ENCODE measurements around the gene KAZN.

KAZN gene

DNA sequence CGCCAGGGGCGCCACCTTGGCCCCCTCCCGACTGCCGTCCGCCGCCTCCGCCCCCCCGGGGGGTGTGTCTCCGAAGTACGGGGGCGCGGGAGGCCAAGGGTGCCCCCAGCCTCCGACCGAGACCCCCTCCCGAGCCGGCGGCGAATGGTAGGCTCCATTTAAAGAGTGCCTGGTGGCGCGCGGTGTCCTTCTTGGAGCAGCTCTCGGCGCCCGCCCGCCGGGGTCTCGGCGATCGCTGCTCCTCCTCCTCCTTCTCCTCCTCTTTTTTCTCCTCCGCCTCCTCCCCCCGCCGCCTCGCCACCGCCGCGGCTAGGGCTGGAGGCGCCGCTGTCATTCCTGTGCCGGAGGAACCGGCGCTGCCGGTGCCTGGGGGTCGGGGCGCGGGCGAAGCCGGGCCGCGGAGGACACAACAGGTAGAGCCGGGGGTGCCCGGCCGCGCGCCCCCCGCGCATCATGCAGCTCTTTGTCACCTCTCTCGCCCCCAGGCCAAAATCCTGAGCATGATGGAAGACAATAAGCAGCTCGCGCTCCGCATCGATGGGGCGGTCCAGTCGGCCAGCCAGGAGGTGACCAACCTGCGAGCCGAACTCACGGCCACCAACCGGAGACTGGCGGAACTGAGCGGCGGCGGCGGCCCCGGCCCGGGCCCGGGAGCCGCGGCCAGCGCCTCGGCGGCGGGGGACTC lies at the start of gene KAZN:
Gene KAZN, plus strand, starts transcription at position 188 of the 685 bp plus-strand sequence.
- no peak for TF ChIP-seq ESRRG (CRISPR knock-in tag; IDR thresholded peaks at IDR 0.05)
- TF ChIP-seq CSDC2 (CRISPR knock-in tag; IDR thresholded peaks at IDR 0.05): no peak
- TF ChIP-seq GLIS3 (CRISPR knock-in tag; IDR thresholded peaks at IDR 0.05): no peak
- TF ChIP-seq PPARA (CRISPR knock-in tag; IDR thresholded peaks at IDR 0.05; ENCODE audit: borderline replicate concordance): no peak
- no peak for TF ChIP-seq ZFP3 (CRISPR knock-in tag; IDR thresholded peaks at IDR 0.05)
- TF ChIP-seq SNAI2 (CRISPR knock-in tag; IDR thresholded peaks at IDR 0.05): no peak
- TF ChIP-seq OSR1 (CRISPR knock-in tag; IDR thresholded peaks at IDR 0.05): no peak
- TF ChIP-seq, protein P1, sequence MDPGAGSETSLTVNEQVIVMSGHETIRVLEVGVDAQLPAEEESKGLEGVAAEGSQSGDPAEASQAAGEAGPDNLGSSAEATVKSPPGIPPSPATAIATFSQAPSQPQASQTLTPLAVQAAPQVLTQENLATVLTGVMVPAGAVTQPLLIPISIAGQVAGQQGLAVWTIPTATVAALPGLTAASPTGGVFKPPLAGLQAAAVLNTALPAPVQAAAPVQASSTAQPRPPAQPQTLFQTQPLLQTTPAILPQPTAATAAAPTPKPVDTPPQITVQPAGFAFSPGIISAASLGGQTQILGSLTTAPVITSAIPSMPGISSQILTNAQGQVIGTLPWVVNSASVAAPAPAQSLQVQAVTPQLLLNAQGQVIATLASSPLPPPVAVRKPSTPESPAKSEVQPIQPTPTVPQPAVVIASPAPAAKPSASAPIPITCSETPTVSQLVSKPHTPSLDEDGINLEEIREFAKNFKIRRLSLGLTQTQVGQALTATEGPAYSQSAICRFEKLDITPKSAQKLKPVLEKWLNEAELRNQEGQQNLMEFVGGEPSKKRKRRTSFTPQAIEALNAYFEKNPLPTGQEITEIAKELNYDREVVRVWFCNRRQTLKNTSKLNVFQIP (CRISPR knock-in tag; IDR thresholded peaks at IDR 0.05; ENCODE audit: borderline replicate concordance, low read depth): no peak
- TF ChIP-seq BACH2 (CRISPR knock-in tag; IDR thresholded peaks at IDR 0.05; ENCODE audit: borderline replicate concordance): no peak
- TF ChIP-seq ARNTL (CRISPR knock-in tag; IDR thresholded peaks at IDR 0.05; ENCODE audit: borderline replicate concordance, low read depth): no peak
- TF ChIP-seq ISL1 (CRISPR knock-in tag; IDR thresholded peaks at IDR 0.05): no peak
- no peak for TF ChIP-seq ZC3H10 (CRISPR knock-in tag; IDR thresholded peaks at IDR 0.05)
- TF ChIP-seq ZNF70 (CRISPR knock-in tag; IDR thresholded peaks at IDR 0.05): no peak
- no peak for TF ChIP-seq ZFP30 (CRISPR knock-in tag; IDR thresholded peaks at IDR 0.05)
- TF ChIP-seq, protein P2, sequence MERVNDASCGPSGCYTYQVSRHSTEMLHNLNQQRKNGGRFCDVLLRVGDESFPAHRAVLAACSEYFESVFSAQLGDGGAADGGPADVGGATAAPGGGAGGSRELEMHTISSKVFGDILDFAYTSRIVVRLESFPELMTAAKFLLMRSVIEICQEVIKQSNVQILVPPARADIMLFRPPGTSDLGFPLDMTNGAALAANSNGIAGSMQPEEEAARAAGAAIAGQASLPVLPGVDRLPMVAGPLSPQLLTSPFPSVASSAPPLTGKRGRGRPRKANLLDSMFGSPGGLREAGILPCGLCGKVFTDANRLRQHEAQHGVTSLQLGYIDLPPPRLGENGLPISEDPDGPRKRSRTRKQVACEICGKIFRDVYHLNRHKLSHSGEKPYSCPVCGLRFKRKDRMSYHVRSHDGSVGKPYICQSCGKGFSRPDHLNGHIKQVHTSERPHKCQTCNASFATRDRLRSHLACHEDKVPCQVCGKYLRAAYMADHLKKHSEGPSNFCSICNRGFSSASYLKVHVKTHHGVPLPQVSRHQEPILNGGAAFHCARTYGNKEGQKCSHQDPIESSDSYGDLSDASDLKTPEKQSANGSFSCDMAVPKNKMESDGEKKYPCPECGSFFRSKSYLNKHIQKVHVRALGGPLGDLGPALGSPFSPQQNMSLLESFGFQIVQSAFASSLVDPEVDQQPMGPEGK (CRISPR knock-in tag; IDR thresholded peaks at IDR 0.05; ENCODE audit: borderline replicate concordance): no peak
- TF ChIP-seq, protein P3, sequence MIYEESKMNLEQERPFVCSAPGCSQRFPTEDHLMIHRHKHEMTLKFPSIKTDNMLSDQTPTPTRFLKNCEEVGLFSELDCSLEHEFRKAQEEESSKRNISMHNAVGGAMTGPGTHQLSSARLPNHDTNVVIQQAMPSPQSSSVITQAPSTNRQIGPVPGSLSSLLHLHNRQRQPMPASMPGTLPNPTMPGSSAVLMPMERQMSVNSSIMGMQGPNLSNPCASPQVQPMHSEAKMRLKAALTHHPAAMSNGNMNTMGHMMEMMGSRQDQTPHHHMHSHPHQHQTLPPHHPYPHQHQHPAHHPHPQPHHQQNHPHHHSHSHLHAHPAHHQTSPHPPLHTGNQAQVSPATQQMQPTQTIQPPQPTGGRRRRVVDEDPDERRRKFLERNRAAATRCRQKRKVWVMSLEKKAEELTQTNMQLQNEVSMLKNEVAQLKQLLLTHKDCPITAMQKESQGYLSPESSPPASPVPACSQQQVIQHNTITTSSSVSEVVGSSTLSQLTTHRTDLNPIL (CRISPR knock-in tag; IDR thresholded peaks at IDR 0.05; ENCODE audit: low read depth): no peak
- no peak for TF ChIP-seq ZNF565 (CRISPR knock-in tag; conservative IDR thresholded peaks at IDR 0.05; ENCODE audit: low read depth)
- TF ChIP-seq RARB (CRISPR knock-in tag; IDR thresholded peaks at IDR 0.05): no peak
- TF ChIP-seq TCF4 (CRISPR knock-in tag; IDR thresholded peaks at IDR 0.05; ENCODE audit: borderline replicate concordance): no peak

DNA sequence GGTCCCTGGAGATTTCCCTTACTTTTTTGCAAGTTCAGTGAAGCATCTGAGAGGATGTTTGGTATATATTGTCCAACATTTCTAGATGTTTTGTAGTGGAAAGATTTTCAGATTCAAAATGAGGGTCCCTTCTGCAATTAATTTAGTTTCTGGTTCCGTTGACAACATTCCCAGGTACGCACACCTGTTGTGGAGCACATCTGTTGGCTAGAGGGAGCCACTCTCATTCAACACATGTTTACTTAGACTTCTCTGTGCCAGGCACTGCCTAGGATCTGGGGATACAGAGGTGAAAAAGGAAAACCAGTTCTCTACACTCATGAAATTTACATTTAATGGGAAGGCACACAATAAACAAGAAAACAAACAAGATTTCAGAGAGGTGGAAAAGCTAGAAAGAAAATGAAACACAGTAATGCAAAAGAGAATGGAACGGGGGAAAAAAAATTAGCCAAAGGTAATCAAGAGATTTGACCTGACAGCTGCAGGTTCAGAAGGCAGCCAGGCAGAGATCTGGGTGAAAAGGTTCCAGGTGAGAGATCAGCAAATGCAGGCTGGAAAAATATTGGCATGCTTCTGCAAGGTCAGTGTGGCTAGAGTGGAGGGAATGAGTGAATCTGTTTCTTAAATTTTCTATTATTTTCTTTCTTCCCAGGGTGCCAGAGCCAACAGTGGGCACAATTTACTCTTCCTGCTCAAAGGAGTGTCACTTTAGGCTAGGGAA lies 48.4 kb upstream of the KAZN start:
- ATAC-seq: no peak

More for the DNA sequence above, at the start of gene KAZN:
- ATAC-seq: no peak

More for the DNA sequence above, 48.4 kb upstream of the KAZN start:
- no peak for TF ChIP-seq ZFP30 (CRISPR knock-in tag; IDR thresholded peaks at IDR 0.05)
- no peak for TF ChIP-seq ISL1 (CRISPR knock-in tag; IDR thresholded peaks at IDR 0.05)
- no peak for TF ChIP-seq TOX (CRISPR knock-in tag; IDR thresholded peaks at IDR 0.05; ENCODE audit: borderline replicate concordance)
- TF ChIP-seq, protein P4, sequence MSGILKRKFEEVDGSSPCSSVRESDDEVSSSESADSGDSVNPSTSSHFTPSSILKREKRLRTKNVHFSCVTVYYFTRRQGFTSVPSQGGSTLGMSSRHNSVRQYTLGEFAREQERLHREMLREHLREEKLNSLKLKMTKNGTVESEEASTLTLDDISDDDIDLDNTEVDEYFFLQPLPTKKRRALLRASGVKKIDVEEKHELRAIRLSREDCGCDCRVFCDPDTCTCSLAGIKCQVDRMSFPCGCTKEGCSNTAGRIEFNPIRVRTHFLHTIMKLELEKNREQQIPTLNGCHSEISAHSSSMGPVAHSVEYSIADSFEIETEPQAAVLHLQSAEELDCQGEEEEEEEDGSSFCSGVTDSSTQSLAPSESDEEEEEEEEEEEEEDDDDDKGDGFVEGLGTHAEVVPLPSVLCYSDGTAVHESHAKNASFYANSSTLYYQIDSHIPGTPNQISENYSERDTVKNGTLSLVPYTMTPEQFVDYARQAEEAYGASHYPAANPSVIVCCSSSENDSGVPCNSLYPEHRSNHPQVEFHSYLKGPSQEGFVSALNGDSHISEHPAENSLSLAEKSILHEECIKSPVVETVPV (CRISPR knock-in tag; IDR thresholded peaks at IDR 0.05): no peak
- TF ChIP-seq BACH2 (CRISPR knock-in tag; IDR thresholded peaks at IDR 0.05; ENCODE audit: borderline replicate concordance): no peak
- no peak for TF ChIP-seq ZNF565 (CRISPR knock-in tag; conservative IDR thresholded peaks at IDR 0.05; ENCODE audit: low read depth)
- no peak for TF ChIP-seq SNAI2 (CRISPR knock-in tag; IDR thresholded peaks at IDR 0.05)
- TF ChIP-seq, protein P1 (CRISPR knock-in tag; IDR thresholded peaks at IDR 0.05; ENCODE audit: borderline replicate concordance, low read depth): no peak
- no peak for TF ChIP-seq ESRRG (CRISPR knock-in tag; IDR thresholded peaks at IDR 0.05)
- no peak for TF ChIP-seq ZFP3 (CRISPR knock-in tag; IDR thresholded peaks at IDR 0.05)
- no peak for TF ChIP-seq RARB (CRISPR knock-in tag; IDR thresholded peaks at IDR 0.05)
- no peak for TF ChIP-seq TCF4 (CRISPR knock-in tag; IDR thresholded peaks at IDR 0.05; ENCODE audit: borderline replicate concordance)
- no peak for TF ChIP-seq GLIS3 (CRISPR knock-in tag; IDR thresholded peaks at IDR 0.05)
